Naive B cell (primary cell): ENCODE results near the gene BRMS1L. TPM values are rescaled to one million over a fixed set of nuclear protein-coding genes. Genes with fewer than 3 reads are reported as not detected.

Experiments used
- ATAC-seq, 2 donors: fragments of 150-1000 bp; cut with Tn5 transposase; 2 replicates each; pipeline ENCODE4 v1.10.0; 2021; ENCODE audit warnings: low read depth in 2 of 2, mild to moderate bottlenecking in 2 of 2, moderate library complexity in 2 of 2
- DNase-seq: peaks from one replicate; pipeline ENCODE4 v3.0.0; 2022
- H3K27ac Mint-ChIP-seq, 6 donors: one replicate each; pipeline ENCODE4 v1.8.0; 2020 to 2022; ENCODE audit warnings: mild to moderate bottlenecking in 6 of 6, mixed read lengths in 6 of 6, moderate library complexity in 5 of 6, inconsistent platforms in 2 of 6
- H3K27me3 Mint-ChIP-seq, 3 donors: one replicate each; pipeline ENCODE4 v1.8.0; 2021 to 2022; ENCODE audit warnings: mixed read lengths in 3 of 3, mild to moderate bottlenecking in 1 of 3
- H3K36me3 Mint-ChIP-seq, 2 donors: one replicate each; pipeline ENCODE4 v1.8.0; 2020 to 2022; ENCODE audit warnings: mixed read lengths in 2 of 2, inconsistent platforms in 1 of 2, mild to moderate bottlenecking in 1 of 2
- H3K4me1 Mint-ChIP-seq, 3 donors: one replicate each; pipeline ENCODE4 v1.8.0; 2020 to 2022; ENCODE audit warnings: mixed read lengths in 3 of 3, inconsistent platforms in 1 of 3, mild to moderate bottlenecking in 1 of 3, moderate library complexity in 1 of 3
- H3K4me3 Mint-ChIP-seq, 8 donors: one replicate each; pipeline ENCODE4 v1.8.0; 2020 to 2022; ENCODE audit warnings: mild to moderate bottlenecking in 8 of 8, mixed read lengths in 8 of 8, moderate library complexity in 8 of 8, inconsistent platforms in 2 of 8
- H3K9me3 Mint-ChIP-seq, 7 donors: one replicate each; pipeline ENCODE4 v1.8.0; 2020 to 2022; ENCODE audit warnings: mixed read lengths in 7 of 7, mild to moderate bottlenecking in 5 of 7, inconsistent platforms in 2 of 7, moderate library complexity in 1 of 7
- polyA plus RNA-seq, 6 donors: library from polyadenylated mRNA; unstranded; fragments of 300-500 nt; fragmentation: Illumina TruSeq; gene quantifications; one replicate each; pipeline ENCODE4 v1.2.3, GENCODE V29; 2021; ENCODE audit warnings: low read depth in 6 of 6

BRMS1L gene
- polyA plus RNA-seq, 6 donors from 2014 or later: 1.4 to 5.0 (median 3.1) TPM

- ATAC-seq: no peak
- Mint-ChIP-seq H3K27me3 (no peaks in the 10 kb centered on the region), H3K27ac (no peak overlapping the region), H3K36me3 (peaks cover 18 to 23% of the 10 kb centered on the region in 2 donors), H3K4me3 (no peak overlapping the region), H3K4me1 (peaks cover 8 to 20% (median 19%) of the 10 kb centered on the region in 3 donors), H3K9me3 (no peaks in the 10 kb centered on the region)
- DNase-seq: no peak
Observed at GRCh38 chr14:35858521-35859209, 32.5 kb downstream of the BRMS1L start.

- peak overlapping the region in 2 of 6 donors; percentile 38 to 47 for H3K27ac Mint-ChIP-seq
- H3K4me1 Mint-ChIP-seq: peaks cover under 1 to 3% (median 2%) of the 10 kb centered on the region in 3 donors
- no peak overlapping the region for H3K4me3 Mint-ChIP-seq
- DNase-seq: no peak
- peaks cover 18 to 38% of the 10 kb centered on the region in 2 donors for H3K36me3 Mint-ChIP-seq
- no peak for ATAC-seq
- H3K27me3 Mint-ChIP-seq: no peaks in the 10 kb centered on the region
- H3K9me3 Mint-ChIP-seq: no peaks in the 10 kb centered on the region
Observed at GRCh38 chr14:35861204-35861868, 35.2 kb downstream of the BRMS1L start.

- no peaks in the 10 kb centered on the region for H3K4me1 Mint-ChIP-seq
- DNase-seq (no peak), ATAC-seq (no peak)
- H3K27me3 Mint-ChIP-seq: no peaks in the 10 kb centered on the region
- no peaks in the 10 kb centered on the region for H3K9me3 Mint-ChIP-seq
- no peak overlapping the region for H3K4me3 Mint-ChIP-seq
- H3K36me3 Mint-ChIP-seq: peaks cover 10 to 38% of the 10 kb centered on the region in 2 donors
- no peak overlapping the region for H3K27ac Mint-ChIP-seq
Observed at GRCh38 chr14:35865611-35866324, 39.6 kb downstream of the BRMS1L start.

- Mint-ChIP-seq H3K36me3 (peaks cover 10 to 42% of the 10 kb centered on the region in 2 donors), H3K4me3 (no peak overlapping the region), H3K9me3 (no peaks in the 10 kb centered on the region), H3K4me1 (no peaks in the 10 kb centered on the region), H3K27me3 (no peaks in the 10 kb centered on the region), H3K27ac (no peak overlapping the region)
- DNase-seq: no peak
- ATAC-seq: no peak
Observed at GRCh38 chr14:35866595-35867279, 40.6 kb downstream of the BRMS1L start.

GRCh38 chr14:35867280-35867629, 41.1 kb downstream of the BRMS1L start:
- Mint-ChIP-seq H3K4me3 (no peak overlapping the region), H3K36me3 (peaks cover 10 to 42% of the 10 kb centered on the region in 2 donors), H3K4me1 (no peaks in the 10 kb centered on the region), H3K9me3 (no peaks in the 10 kb centered on the region), H3K27me3 (no peaks in the 10 kb centered on the region), H3K27ac (no peak overlapping the region)
- DNase-seq (no peak), ATAC-seq (no peak)

GRCh38 chr14:35875296-35875695, 49.2 kb downstream of the BRMS1L start:
- H3K27me3 Mint-ChIP-seq: no peaks in the 10 kb centered on the region

GRCh38 chr14:35877276-35877675, 51.1 kb downstream of the BRMS1L start:
- DNase-seq: no peak
- H3K27me3 Mint-ChIP-seq: peaks cover 0 to 4% (median 0%) of the 10 kb centered on the region in 3 donors
- no peak overlapping the region for H3K27ac Mint-ChIP-seq
- no peak overlapping the region for H3K4me3 Mint-ChIP-seq
- no peaks in the 10 kb centered on the region for H3K36me3 Mint-ChIP-seq
- H3K9me3 Mint-ChIP-seq: no peaks in the 10 kb centered on the region
- peaks cover 10 to 14% (median 12%) of the 10 kb centered on the region in 3 donors for H3K4me1 Mint-ChIP-seq
- ATAC-seq: no peak

More at GRCh38 chr14:35875296-35875695, 49.2 kb downstream of the BRMS1L start:
- H3K4me1 Mint-ChIP-seq: peaks cover 10 to 14% (median 12%) of the 10 kb centered on the region in 3 donors
- DNase-seq (no peak), ATAC-seq (no peak)
- no peaks in the 10 kb centered on the region for H3K9me3 Mint-ChIP-seq
- peaks cover 0 to 9% of the 10 kb centered on the region in 2 donors for H3K36me3 Mint-ChIP-seq
- no peak overlapping the region for H3K27ac Mint-ChIP-seq
- no peak overlapping the region for H3K4me3 Mint-ChIP-seq

GRCh38 chr14:35878272-35879150, 52.4 kb downstream of the BRMS1L start:
- Mint-ChIP-seq H3K27me3 (peaks cover 0 to 4% (median 0%) of the 10 kb centered on the region in 3 donors), H3K4me1 (peaks cover 10 to 14% (median 12%) of the 10 kb centered on the region in 3 donors), H3K9me3 (no peaks in the 10 kb centered on the region), H3K27ac (peak overlapping the region in 1 of 6 donors; percentile 14), H3K4me3 (peak overlapping the region in 1 of 8 donors; percentile 4), H3K36me3 (no peaks in the 10 kb centered on the region)
- ATAC-seq (no peak), DNase-seq (no peak)

GRCh38 chr14:35879151-35879648, 53.1 kb downstream of the BRMS1L start:
- Mint-ChIP-seq H3K27ac (peak overlapping the region in 1 of 6 donors; percentile 14), H3K4me1 (peaks cover 10 to 14% (median 12%) of the 10 kb centered on the region in 3 donors), H3K36me3 (no peaks in the 10 kb centered on the region), H3K4me3 (no peak overlapping the region), H3K27me3 (peaks cover 0 to 4% (median 0%) of the 10 kb centered on the region in 3 donors), H3K9me3 (no peaks in the 10 kb centered on the region)
- ATAC-seq: no peak
- no peak for DNase-seq

- Mint-ChIP-seq H3K4me3 (no peak overlapping the region), H3K27me3 (peaks cover 0 to 4% (median 0%) of the 10 kb centered on the region in 3 donors), H3K27ac (no peak overlapping the region), H3K36me3 (no peaks in the 10 kb centered on the region), H3K9me3 (no peaks in the 10 kb centered on the region), H3K4me1 (peaks cover 10 to 14% (median 12%) of the 10 kb centered on the region in 3 donors)
- no peak for ATAC-seq
- DNase-seq: no peak
Observed at GRCh38 chr14:35879654-35880249, 53.6 kb downstream of the BRMS1L start.

- Mint-ChIP-seq H3K4me3 (no peak overlapping the region), H3K27ac (no peak overlapping the region)
Observed at GRCh38 chr14:35881280-35881679, 55.1 kb downstream of the BRMS1L start.

GRCh38 chr14:35883677-35884293, 57.6 kb downstream of the BRMS1L start:
- ATAC-seq (no peak), DNase-seq (no peak)
- H3K27ac Mint-ChIP-seq: no peak overlapping the region
- H3K4me1 Mint-ChIP-seq: peaks cover 5 to 7% (median 7%) of the 10 kb centered on the region in 3 donors
- peaks cover 0 to 12% (median 11%) of the 10 kb centered on the region in 3 donors for H3K27me3 Mint-ChIP-seq
- H3K36me3 Mint-ChIP-seq: no peaks in the 10 kb centered on the region
- peaks cover 0 to 4% (median 0%) of the 10 kb centered on the region in 7 donors for H3K9me3 Mint-ChIP-seq
- no peak overlapping the region for H3K4me3 Mint-ChIP-seq

More at GRCh38 chr14:35881280-35881679, 55.1 kb downstream of the BRMS1L start:
- no peak for ATAC-seq
- Mint-ChIP-seq H3K27me3 (peaks cover 0 to 4% (median 0%) of the 10 kb centered on the region in 3 donors), H3K4me1 (peaks cover 10 to 14% (median 12%) of the 10 kb centered on the region in 3 donors), H3K9me3 (no peaks in the 10 kb centered on the region), H3K36me3 (no peaks in the 10 kb centered on the region)
- DNase-seq: no peak
